PC-9 (cell line): Measurements from ENCODE around the gene NEK7. TPM values are rescaled to one million over a fixed set of nuclear protein-coding genes. Genes with fewer than 3 reads are reported as not detected.

Source experiments
- BruUV-seq: library from RNA; stranded (reverse); fragments of 400-500 nt; replicated peaks from 2 replicates; lab custom pipeline; 2021; lab: Mats Ljungman, UMichigan
- CTCF ChIA-PET: fragments of 300-600 bp; sonication (Branson Sonifier 250); formaldehyde crosslinking; loops from one replicate; lab custom pipeline; 2022; ENCODE audit warnings: antibody characterized with exemption; lab: Charles Lee
- POLR2A ChIA-PET: fragments of 300-600 bp; sonication (Branson Sonifier 250); formaldehyde crosslinking; loops from one replicate; lab custom pipeline; 2022; ENCODE audit warnings: antibody characterized with exemption; ENCODE audit not compliant: unreplicated experiment; lab: Charles Lee
- DNase-seq, 2 experiments: peaks; one replicate each; pipeline versions ENCODE4 v3.0.0 to v3.0.0-alpha.2; 2015 to 2022; ENCODE audit warnings: mixed read lengths in 1 of 2
- H2AFZ ChIP-seq: fragments of 200-600 bp; sonication (generic); 2 replicates; pipeline ENCODE4 v1.8.1; 2017; ENCODE audit warnings: antibody characterized with exemption
- H3F3A ChIP-seq: fragments of 200-600 bp; sonication (generic); 2 replicates; pipeline ENCODE4 v1.8.1; 2017; ENCODE audit warnings: antibody characterized with exemption, mild to moderate bottlenecking, low read depth; ENCODE audit not compliant: insufficient read depth
- H3K27ac ChIP-seq: fragments of 200-600 bp; sonication (generic); 2 replicates; pipeline ENCODE4 v1.6.1; 2016; ENCODE audit warnings: mixed run types
- H3K27me3 ChIP-seq: fragments of 200-600 bp; sonication (generic); 2 replicates; pipeline ENCODE4 v1.6.1; 2016; ENCODE audit warnings: low read depth, mixed run types; ENCODE audit not compliant: insufficient read depth
- H3K36me3 ChIP-seq: fragments of 200-600 bp; sonication (generic); 2 replicates; pipeline ENCODE4 v1.6.1; 2016; ENCODE audit warnings: low read depth, mixed run types
- H3K4me1 ChIP-seq: fragments of 200-600 bp; sonication (generic); replicated peaks from 2 replicates; pipeline ENCODE4 v1.6.1; 2016; ENCODE audit warnings: mixed run types; ENCODE audit not compliant: insufficient read depth
- H3K4me2 ChIP-seq: fragments of 200-600 bp; sonication (generic); 2 replicates; pipeline ENCODE4 v1.6.1; 2017; ENCODE audit warnings: mixed run types
- H3K4me3 ChIP-seq: fragments of 200-600 bp; sonication (generic); 2 replicates; pipeline ENCODE4 v1.6.1; 2016; ENCODE audit warnings: mixed run types
- H3K79me2 ChIP-seq: fragments of 200-600 bp; sonication (generic); 2 replicates; pipeline ENCODE4 v1.6.1; 2017; ENCODE audit warnings: low read depth, mixed run types
- H3K9me2 ChIP-seq: fragments of 200-600 bp; sonication (generic); 2 replicates; pipeline ENCODE4 v1.8.1; 2017; ENCODE audit warnings: mild to moderate bottlenecking; ENCODE audit not compliant: insufficient read depth
- H3K9me3 ChIP-seq: fragments of 200-600 bp; sonication (generic); 2 replicates; pipeline ENCODE4 v1.8.1; 2016; ENCODE audit warnings: low read depth; ENCODE audit not compliant: insufficient read depth
- H4K20me1 ChIP-seq: fragments of 200-600 bp; sonication (generic); 2 replicates; pipeline ENCODE4 v1.8.1; 2017; ENCODE audit not compliant: insufficient read depth
- EZH2 ChIP-seq: fragments of 200-600 bp; sonication (generic); IDR thresholded peaks from 2 replicates; pipeline ENCODE4 v1.8.0; 2017; ENCODE audit warnings: antibody characterized with exemption, low read depth
- intact Hi-C: fragments of 100-400 bp; cut with micrococcal nuclease; formaldehyde crosslinking; loops from one replicate; pipeline ENCODE4 v1.10.0; 2022; ENCODE audit not compliant: unreplicated experiment
- total RNA-seq: library from RNA; stranded (reverse); gene quantifications from 2 replicates; pipeline ENCODE4 v1.2.3, GENCODE V29; 2021
- TF ChIP-seq, protein P1 (sequence below): fragments of 200-600 bp; sonication (generic); conservative IDR thresholded peaks from 2 replicates; pipeline ENCODE4 v1.6.1; 2017; ENCODE audit warnings: mixed run types, antibody characterized with exemption, mild to moderate bottlenecking, moderate library complexity

The NEK7 gene
- total RNA-seq, 1 experiment from 2014 or later, result 67.4 TPM

DNA sequence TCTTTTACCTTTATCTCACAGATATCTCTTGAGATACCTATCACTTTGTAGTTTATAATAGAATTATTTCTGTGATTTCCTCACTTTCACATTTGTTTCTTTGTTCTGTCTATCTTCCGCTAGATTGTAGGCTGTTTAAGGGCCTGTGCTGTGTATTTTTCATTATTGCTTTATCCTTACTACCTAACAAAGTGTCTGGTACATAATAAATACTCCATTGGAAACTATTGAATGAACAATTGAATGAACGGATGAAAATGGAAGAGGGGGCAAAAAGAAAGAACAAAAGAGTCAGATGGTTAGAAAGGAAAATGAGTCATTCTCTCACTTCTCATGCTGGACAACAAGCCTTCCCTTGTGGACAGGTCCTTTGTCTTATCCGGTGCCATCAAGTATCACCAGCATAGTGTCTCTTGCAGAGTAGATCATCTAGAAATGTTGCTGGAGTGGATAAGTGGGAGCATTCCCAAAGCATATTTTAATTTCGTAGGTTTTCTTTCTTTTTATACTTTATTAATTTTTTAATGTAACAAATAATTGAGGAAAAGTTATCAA lies 159.8 kb downstream of the NEK7 start:
- Histone ChIP-seq H3K9me3 (no peaks in the 10 kb centered on the region), H3K9me2 (no peaks in the 10 kb centered on the region), H3K4me1 (no peaks in the 10 kb centered on the region), H3K79me2 (no peaks in the 10 kb centered on the region), H3K4me2 (no peak overlapping the region), H3K4me3 (no peak overlapping the region), H3F3A (peaks cover 5% of the 10 kb centered on the region; the same call in 1 of the 2 replicates), H3K27me3 (no peaks in the 10 kb centered on the region), H4K20me1 (no peaks in the 10 kb centered on the region), H3K27ac (no peak overlapping the region), H2AFZ (no peak overlapping the region), H3K36me3 (no peaks in the 10 kb centered on the region; the same call in 1 of the 2 replicates)
- CTCF ChIA-PET, result no interaction called here
- DNase-seq, result no peak
- intact Hi-C loops, result no loop called here
- no peak for TF ChIP-seq EZH2
- TF ChIP-seq, protein P1, sequence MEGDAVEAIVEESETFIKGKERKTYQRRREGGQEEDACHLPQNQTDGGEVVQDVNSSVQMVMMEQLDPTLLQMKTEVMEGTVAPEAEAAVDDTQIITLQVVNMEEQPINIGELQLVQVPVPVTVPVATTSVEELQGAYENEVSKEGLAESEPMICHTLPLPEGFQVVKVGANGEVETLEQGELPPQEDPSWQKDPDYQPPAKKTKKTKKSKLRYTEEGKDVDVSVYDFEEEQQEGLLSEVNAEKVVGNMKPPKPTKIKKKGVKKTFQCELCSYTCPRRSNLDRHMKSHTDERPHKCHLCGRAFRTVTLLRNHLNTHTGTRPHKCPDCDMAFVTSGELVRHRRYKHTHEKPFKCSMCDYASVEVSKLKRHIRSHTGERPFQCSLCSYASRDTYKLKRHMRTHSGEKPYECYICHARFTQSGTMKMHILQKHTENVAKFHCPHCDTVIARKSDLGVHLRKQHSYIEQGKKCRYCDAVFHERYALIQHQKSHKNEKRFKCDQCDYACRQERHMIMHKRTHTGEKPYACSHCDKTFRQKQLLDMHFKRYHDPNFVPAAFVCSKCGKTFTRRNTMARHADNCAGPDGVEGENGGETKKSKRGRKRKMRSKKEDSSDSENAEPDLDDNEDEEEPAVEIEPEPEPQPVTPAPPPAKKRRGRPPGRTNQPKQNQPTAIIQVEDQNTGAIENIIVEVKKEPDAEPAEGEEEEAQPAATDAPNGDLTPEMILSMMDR, result no peak
- POLR2A ChIA-PET, result no interaction called here
- BruUV-seq, result no TSS peak

- no peaks in the 10 kb centered on the region for H3K4me1 ChIP-seq
- no TSS peak for BruUV-seq
- H3K36me3 ChIP-seq, result no peaks in the 10 kb centered on the region; the same call in 1 of the 2 replicates
- ChIA-PET POLR2A (no interaction called here), CTCF (no interaction called here)
- H3K4me3 ChIP-seq, result no peak overlapping the region
- DNase-seq, result no peak
- no peaks in the 10 kb centered on the region for H3K79me2 ChIP-seq
- no peak overlapping the region for H3K4me2 ChIP-seq
- H3F3A ChIP-seq, result peaks cover 5% of the 10 kb centered on the region; the same call in 1 of the 2 replicates
- no peak overlapping the region for H3K27ac ChIP-seq
- H3K9me3 ChIP-seq, result no peaks in the 10 kb centered on the region
- no peaks in the 10 kb centered on the region for H4K20me1 ChIP-seq
- no peaks in the 10 kb centered on the region for H3K27me3 ChIP-seq
- H2AFZ ChIP-seq, result no peak overlapping the region
- H3K9me2 ChIP-seq, result no peaks in the 10 kb centered on the region
- TF ChIP-seq, protein P1, result no peak
- no peak for TF ChIP-seq EZH2
- intact Hi-C loops, result no loop called here
Measured at GRCh38 chr1:198318085-198318484, 161.3 kb downstream of the NEK7 start.

GRCh38 chr1:198320759-198321158 lies 164.0 kb downstream of the NEK7 start:
- no peaks in the 10 kb centered on the region for H3K4me1 ChIP-seq
- H3K9me2 ChIP-seq, result no peaks in the 10 kb centered on the region
- H2AFZ ChIP-seq, result no peak overlapping the region
- H3F3A ChIP-seq, result peaks cover 5% of the 10 kb centered on the region; the same call in 1 of the 2 replicates
- no peaks in the 10 kb centered on the region for H3K9me3 ChIP-seq
- DNase-seq, result no peak
- H3K79me2 ChIP-seq, result no peaks in the 10 kb centered on the region
- ChIA-PET POLR2A (interaction anchor here (0.5 kb wide), 1 partner anchor 336 kb away, joined by 3 read pairs; no protein-coding TSS in a partner anchor), CTCF (no interaction called here)
- no TSS peak for BruUV-seq
- H3K27me3 ChIP-seq, result no peaks in the 10 kb centered on the region
- H3K36me3 ChIP-seq, result no peaks in the 10 kb centered on the region; the same call in 1 of the 2 replicates
- intact Hi-C loops, result no loop called here
- no peak overlapping the region for H3K4me2 ChIP-seq
- TF ChIP-seq EZH2, result no peak
- TF ChIP-seq, protein P1, result no peak
- H4K20me1 ChIP-seq, result no peaks in the 10 kb centered on the region
- H3K4me3 ChIP-seq, result no peak overlapping the region
- H3K27ac ChIP-seq, result no peak overlapping the region
